Sigmoid colon (tissue), 7 donors: Measurements from ENCODE around the gene VSIG2. TPM values are rescaled to one million over a fixed set of nuclear protein-coding genes. Genes with fewer than 3 reads are reported as not detected.

Experiments
- DNase-seq: peaks from one replicate; pipeline ENCODE4 v3.0.0-alpha.2; 2019
- H3K27ac ChIP-seq, 4 donors: fragments of 200-600 bp; sonication (generic); one replicate each; pipeline ENCODE4 v1.5.1; 2016 to 2019; ENCODE audit warnings: mild to moderate bottlenecking in 1 of 4
- H3K27me3 ChIP-seq, 3 donors: fragments of 200-600 bp; sonication (generic); one replicate each; pipeline ENCODE4 v1.5.1; 2019; ENCODE audit warnings: mild to moderate bottlenecking in 1 of 3
- H3K36me3 ChIP-seq, 4 donors: fragments of 200-600 bp; sonication (generic); one replicate each; pipeline ENCODE4 v1.5.1; 2016 to 2019
- H3K4me1 ChIP-seq, 4 donors: fragments of 200-600 bp; sonication (generic); one replicate each; pipeline ENCODE4 v1.5.1; 2017 to 2019
- H3K4me3 ChIP-seq, 4 donors: fragments of 200-600 bp; sonication (generic); one replicate each; pipeline ENCODE4 v1.5.1; 2017 to 2019; ENCODE audit warnings: mild to moderate bottlenecking in 2 of 4, moderate library complexity in 1 of 4
- H3K9me3 ChIP-seq, 4 donors: fragments of 200-600 bp in 3 of 4; sonication (generic) in 3 of 4; one replicate each; pipeline versions ENCODE4 v1.5.1 to v1.6.1; 2013 to 2019
- EP300 ChIP-seq, 4 donors: sonication (generic); formaldehyde crosslinking; IDR thresholded peaks; one replicate each; pipeline ENCODE4 v1.6.1; 2017; ENCODE audit warnings: antibody characterized with exemption in 4 of 4
- POLR2A ChIP-seq, 2 donors: fragments of 450-650 bp; IDR thresholded peaks; one replicate each; pipeline ENCODE4 v1.6.1; 2016; ENCODE audit warnings: antibody characterized with exemption in 2 of 2, mild to moderate bottlenecking in 2 of 2, moderate library complexity in 2 of 2
- POLR2AphosphoS5 ChIP-seq, 4 donors: sonication (generic); formaldehyde crosslinking; IDR thresholded peaks; one replicate each; pipeline ENCODE4 v1.6.1; 2017; ENCODE audit warnings: antibody characterized with exemption in 4 of 4
- WGBS, 2 donors: extraction: QIAGEN DNeasy Blood & Tissue Kit; methylation state at CpG; one replicate each; pipeline ENCODE4 v1.1.7; 2013; 5-methylcytosine and 5-hydroxymethylcytosine counted together
- intact Hi-C: fragments of 100-400 bp; cut with DNase I; formaldehyde crosslinking; loops from one replicate; pipeline ENCODE4 v1.15.1; 2023
- polyA plus RNA-seq, 3 donors: library from polyadenylated mRNA; stranded (reverse); fragments of 200-250 nt; gene quantifications; one replicate each; pipeline ENCODE4 v1.2.3, GENCODE V29; 2013
- total RNA-seq, 4 donors: library from RNA; depleted of rRNA; stranded (reverse); fragments of >200 nt; gene quantifications; one replicate each; pipeline ENCODE4 v1.1.0, GENCODE V29; 2016
- TF ChIP-seq, protein P1 (sequence below), 4 experiments: fragments of 450-650 bp in 3 of 4; fragments of 200-600 bp in 1 of 4; IDR thresholded peaks; one replicate each; pipeline ENCODE4 v1.5.1; 2016 to 2019; ENCODE audit warnings: antibody characterized with exemption in 4 of 4, mild to moderate bottlenecking in 3 of 4, moderate library complexity in 2 of 4
- donor health status: healthy with polysubstance abuse.
- donor health status: Bipolar disorder and iron deficiency.
- donor health status: healthy.

Gene VSIG2
- total and polyA plus RNA-seq, 7 donors: 0.36 to 79.3 (median 28.8) TPM; not detected in 1

GRCh38 chr11:124736736-124737135 is 15.3 kb downstream of the VSIG2 start:
- intact Hi-C loops: no loop called here
- DNase-seq: no peak
- no peaks in the 10 kb centered on the region for H3K36me3 ChIP-seq
- 55 to 83% methylated on average over 3 of the region's 3 CpGs for WGBS, 2 donors
- H3K27me3 ChIP-seq: peaks cover 9 to 33% (median 11%) of the 10 kb centered on the region in 3 donors
- peaks cover 0 to 16% (median 15%) of the 10 kb centered on the region in 4 donors for H3K4me1 ChIP-seq
- H3K4me3 ChIP-seq: no peak overlapping the region
- no peaks in the 10 kb centered on the region for H3K9me3 ChIP-seq
- TF ChIP-seq POLR2A (IDR thresholded peaks at IDR 0.05): no peak
- no peak for TF ChIP-seq EP300 (IDR thresholded peaks at IDR 0.05)
- no peak for TF ChIP-seq POLR2AphosphoS5 (IDR thresholded peaks at IDR 0.05)
- TF ChIP-seq, protein P1, sequence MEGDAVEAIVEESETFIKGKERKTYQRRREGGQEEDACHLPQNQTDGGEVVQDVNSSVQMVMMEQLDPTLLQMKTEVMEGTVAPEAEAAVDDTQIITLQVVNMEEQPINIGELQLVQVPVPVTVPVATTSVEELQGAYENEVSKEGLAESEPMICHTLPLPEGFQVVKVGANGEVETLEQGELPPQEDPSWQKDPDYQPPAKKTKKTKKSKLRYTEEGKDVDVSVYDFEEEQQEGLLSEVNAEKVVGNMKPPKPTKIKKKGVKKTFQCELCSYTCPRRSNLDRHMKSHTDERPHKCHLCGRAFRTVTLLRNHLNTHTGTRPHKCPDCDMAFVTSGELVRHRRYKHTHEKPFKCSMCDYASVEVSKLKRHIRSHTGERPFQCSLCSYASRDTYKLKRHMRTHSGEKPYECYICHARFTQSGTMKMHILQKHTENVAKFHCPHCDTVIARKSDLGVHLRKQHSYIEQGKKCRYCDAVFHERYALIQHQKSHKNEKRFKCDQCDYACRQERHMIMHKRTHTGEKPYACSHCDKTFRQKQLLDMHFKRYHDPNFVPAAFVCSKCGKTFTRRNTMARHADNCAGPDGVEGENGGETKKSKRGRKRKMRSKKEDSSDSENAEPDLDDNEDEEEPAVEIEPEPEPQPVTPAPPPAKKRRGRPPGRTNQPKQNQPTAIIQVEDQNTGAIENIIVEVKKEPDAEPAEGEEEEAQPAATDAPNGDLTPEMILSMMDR (IDR thresholded peaks at IDR 0.05): no peak
- H3K27ac ChIP-seq: no peak overlapping the region

DNA sequence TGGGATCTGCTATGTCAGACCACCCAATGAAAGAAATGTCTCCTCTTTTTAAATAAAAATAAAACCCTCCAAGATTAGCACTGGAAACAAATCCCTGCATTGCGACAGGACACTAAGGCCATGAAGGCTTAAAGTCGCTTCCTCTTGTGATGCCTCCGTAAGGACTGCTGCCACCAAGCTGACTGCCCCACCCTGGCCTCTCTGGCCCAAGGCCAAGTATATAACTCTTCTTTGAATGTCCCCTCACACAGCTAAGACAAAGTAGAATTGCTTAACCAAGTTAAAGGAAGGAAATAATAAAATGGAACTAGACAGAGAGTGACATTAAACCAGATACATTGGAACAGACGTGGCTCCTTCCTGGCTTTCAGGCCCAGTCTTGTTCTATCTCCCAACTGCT is 19.8 kb downstream of the VSIG2 start:
- Histone ChIP-seq H3K4me1 (no peaks in the 10 kb centered on the region), H3K27me3 (no peaks in the 10 kb centered on the region), H3K9me3 (no peaks in the 10 kb centered on the region), H3K4me3 (no peak overlapping the region), H3K36me3 (no peaks in the 10 kb centered on the region), H3K27ac (no peak overlapping the region)
- TF ChIP-seq POLR2A (IDR thresholded peaks at IDR 0.05) (no peak), EP300 (IDR thresholded peaks at IDR 0.05) (no peak), POLR2AphosphoS5 (IDR thresholded peaks at IDR 0.05) (no peak)
- TF ChIP-seq, protein P1 (IDR thresholded peaks at IDR 0.05): no peak
- intact Hi-C loops: no loop called here
- DNase-seq: no peak
- 72 to 75% methylated on average over 4 of the region's 4 CpGs for WGBS, 2 donors

- Histone ChIP-seq H3K4me3 (no peak overlapping the region), H3K4me1 (no peaks in the 10 kb centered on the region), H3K27me3 (peaks cover 0 to 25% (median 8%) of the 10 kb centered on the region in 3 donors), H3K9me3 (no peaks in the 10 kb centered on the region), H3K36me3 (no peaks in the 10 kb centered on the region), H3K27ac (no peak overlapping the region)
- DNase-seq: no peak
- intact Hi-C loops: no loop called here
- WGBS, 2 donors: 88 to 94% methylated on average over 4 of the region's 4 CpGs
- TF ChIP-seq POLR2AphosphoS5 (IDR thresholded peaks at IDR 0.05): no peak
- no peak for TF ChIP-seq POLR2A (IDR thresholded peaks at IDR 0.05)
- TF ChIP-seq, protein P1 (IDR thresholded peaks at IDR 0.05): no peak
- TF ChIP-seq EP300 (IDR thresholded peaks at IDR 0.05): no peak
These were observed 22.5 kb downstream of the VSIG2 start for GRCh38 chr11:124729571-124729970.

DNA sequence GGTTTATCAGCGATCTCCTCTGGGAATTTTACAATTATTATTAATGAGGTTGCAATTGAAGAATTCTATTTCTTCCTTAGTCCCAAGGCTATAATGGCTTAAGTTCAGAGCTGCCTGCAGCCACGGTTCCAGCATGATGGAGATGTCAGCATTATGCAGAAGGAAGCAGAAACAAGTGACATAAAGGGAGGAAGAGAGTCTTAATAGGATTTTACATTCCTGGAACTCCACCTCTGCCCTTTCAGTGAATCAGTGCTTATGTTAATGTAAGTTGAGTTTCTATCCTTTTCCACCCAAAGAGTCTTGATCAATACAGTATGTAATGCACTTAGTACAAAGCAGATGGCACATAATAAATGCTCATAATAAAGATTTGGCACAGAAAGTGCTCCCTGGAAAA is 23.9 kb downstream of the VSIG2 start:
- H3K9me3 ChIP-seq: no peaks in the 10 kb centered on the region
- no peak overlapping the region for H3K27ac ChIP-seq
- peaks cover 0 to 38% (median 8%) of the 10 kb centered on the region in 3 donors for H3K27me3 ChIP-seq
- DNase-seq: no peak
- WGBS, 2 donors: 89 to 93% methylated on average over 2 of the region's 2 CpGs
- intact Hi-C loops: no loop called here
- no peak overlapping the region for H3K4me3 ChIP-seq
- H3K4me1 ChIP-seq: no peaks in the 10 kb centered on the region
- TF ChIP-seq POLR2AphosphoS5 (IDR thresholded peaks at IDR 0.05) (no peak), EP300 (IDR thresholded peaks at IDR 0.05) (no peak), POLR2A (IDR thresholded peaks at IDR 0.05) (no peak)
- TF ChIP-seq, protein P1 (IDR thresholded peaks at IDR 0.05): no peak
- no peaks in the 10 kb centered on the region for H3K36me3 ChIP-seq

- no peak for DNase-seq
- TF ChIP-seq EP300 (IDR thresholded peaks at IDR 0.05): no peak
- TF ChIP-seq, protein P1 (IDR thresholded peaks at IDR 0.05): no peak
- TF ChIP-seq POLR2AphosphoS5 (IDR thresholded peaks at IDR 0.05): no peak
- no peak for TF ChIP-seq POLR2A (IDR thresholded peaks at IDR 0.05)
These were observed 24.6 kb downstream of the VSIG2 start for GRCh38 chr11:124727474-124727873.

More at GRCh38 chr11:124727474-124727873, 24.6 kb downstream of the VSIG2 start:
- no peaks in the 10 kb centered on the region for H3K36me3 ChIP-seq
- WGBS, 2 donors: 86 to 91% methylated on average over 4 of the region's 4 CpGs
- H3K4me1 ChIP-seq: no peaks in the 10 kb centered on the region
- no peak overlapping the region for H3K27ac ChIP-seq
- H3K9me3 ChIP-seq: no peaks in the 10 kb centered on the region
- H3K4me3 ChIP-seq: no peak overlapping the region
- intact Hi-C loops: no loop called here
- H3K27me3 ChIP-seq: peaks cover 0 to 45% (median 8%) of the 10 kb centered on the region in 3 donors
